GM19238 (cell line): Measurements from ENCODE around the gene CPSF3.
"Not testable (repeated sequence)": the region's sequence is repeated elsewhere in the genome, so short reads cannot be mapped to it uniquely, and the experiment has no call there.

ENCODE experiments used
- DNase-seq: peaks from one replicate; pipeline ENCODE4 v3.0.0; 2011; ENCODE audit warnings: low spot score; ENCODE audit not compliant: insufficient read length

The CPSF3 gene

DNA sequence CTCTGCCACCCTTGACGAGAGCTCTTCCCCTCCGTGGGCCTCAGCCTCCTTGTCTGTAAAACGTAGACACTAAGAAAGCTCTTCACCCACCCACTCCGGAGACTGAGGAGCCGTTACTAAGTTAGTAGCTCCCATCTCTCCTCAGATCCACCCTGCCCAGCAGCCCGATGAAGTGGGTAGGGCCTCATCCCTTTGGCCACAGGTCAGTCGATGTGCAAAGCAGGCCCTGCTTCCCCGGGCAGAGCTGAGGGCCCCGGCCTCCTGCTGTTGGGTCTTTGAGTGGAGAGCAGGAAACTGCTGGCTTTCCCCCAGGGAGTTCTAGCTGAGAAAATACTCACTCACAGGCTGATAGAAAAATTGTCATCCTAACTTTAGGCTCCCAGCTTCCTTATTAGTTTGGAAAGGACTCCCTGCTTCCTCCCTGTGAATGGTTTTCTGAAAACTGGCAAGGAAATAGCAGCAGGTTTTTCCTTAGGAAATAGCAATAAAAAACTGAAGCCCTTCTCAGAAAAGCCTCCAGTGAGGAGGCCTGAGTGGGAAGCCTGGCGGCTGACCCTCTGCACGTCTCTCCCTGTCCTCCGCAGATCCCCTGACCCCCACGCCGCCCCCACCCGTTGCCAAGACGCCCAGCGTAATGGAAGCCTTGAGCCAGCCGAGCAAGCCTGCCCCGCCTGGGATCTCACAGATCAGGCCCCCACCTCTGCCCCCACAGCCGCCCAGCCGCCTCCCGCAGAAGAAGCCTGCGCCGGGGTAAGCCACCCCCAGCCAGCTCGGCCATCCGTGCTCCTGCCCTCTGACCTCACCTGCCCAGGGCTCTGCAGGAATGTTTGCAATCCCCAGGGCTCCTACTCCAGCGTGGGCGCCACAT lies 30.3 kb upstream of the CPSF3 start:
- DNase-seq: no peak

DNA sequence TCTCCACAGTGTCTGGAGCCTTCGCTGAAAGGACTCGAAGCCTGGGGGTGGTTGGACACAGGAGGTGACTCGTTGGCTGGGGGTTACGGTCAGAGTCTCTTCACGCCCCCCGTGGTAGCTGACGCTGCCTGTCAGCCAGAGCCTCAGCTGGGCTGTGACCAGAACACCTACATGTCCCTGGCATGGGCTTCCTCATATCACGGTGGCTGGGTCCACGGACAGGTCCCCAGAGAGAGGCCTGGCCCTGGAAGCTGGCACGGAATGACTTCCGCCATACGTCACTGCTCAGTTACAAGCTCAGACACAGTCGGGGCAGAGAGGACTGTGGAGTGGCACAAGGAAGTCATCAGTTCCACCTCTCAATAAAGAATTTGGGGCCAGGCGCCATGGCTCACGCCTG lies 28.6 kb upstream of the CPSF3 start:
- no peak for DNase-seq

DNA sequence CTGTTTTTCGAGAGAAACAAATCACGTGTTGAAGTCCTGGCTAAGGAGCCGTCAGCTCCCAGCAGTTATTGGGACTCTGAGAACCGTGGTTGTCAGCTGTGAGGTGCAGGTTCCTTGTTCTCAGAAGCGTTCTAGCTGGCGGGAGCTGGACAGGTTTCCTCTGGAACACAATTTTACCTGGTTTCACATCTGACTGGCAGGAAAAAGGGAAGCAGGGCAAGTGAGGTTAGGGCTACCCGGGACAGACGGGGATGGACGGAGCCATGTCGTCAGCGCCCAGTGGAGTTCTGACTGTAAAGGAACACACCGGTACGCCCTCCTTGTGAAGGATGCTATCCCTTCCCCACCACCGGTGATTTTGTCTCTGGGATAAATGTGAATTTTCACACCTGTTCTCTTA lies 26.3 kb upstream of the CPSF3 start:
- no peak for DNase-seq

DNA sequence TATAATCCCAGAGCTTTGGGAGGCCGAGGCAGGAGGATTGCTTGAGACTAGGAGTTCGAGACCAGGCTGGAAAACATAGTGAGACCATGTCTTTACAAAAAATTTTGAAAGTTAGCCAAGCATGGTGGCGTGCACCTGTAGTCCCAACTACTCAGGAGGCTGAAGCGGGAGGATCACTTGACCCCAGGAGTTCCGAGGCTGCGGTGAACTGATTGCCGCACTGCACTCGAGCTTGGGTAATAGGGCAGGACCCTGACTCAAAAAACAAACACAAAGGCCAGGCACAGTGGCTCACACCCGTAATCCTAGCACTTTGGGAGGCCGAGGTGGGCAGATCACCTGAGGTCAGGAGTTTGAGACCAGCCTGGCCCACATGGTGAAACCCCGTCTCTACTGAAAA lies 25.2 kb upstream of the CPSF3 start:
- DNase-seq: not testable (repeated sequence)

DNA sequence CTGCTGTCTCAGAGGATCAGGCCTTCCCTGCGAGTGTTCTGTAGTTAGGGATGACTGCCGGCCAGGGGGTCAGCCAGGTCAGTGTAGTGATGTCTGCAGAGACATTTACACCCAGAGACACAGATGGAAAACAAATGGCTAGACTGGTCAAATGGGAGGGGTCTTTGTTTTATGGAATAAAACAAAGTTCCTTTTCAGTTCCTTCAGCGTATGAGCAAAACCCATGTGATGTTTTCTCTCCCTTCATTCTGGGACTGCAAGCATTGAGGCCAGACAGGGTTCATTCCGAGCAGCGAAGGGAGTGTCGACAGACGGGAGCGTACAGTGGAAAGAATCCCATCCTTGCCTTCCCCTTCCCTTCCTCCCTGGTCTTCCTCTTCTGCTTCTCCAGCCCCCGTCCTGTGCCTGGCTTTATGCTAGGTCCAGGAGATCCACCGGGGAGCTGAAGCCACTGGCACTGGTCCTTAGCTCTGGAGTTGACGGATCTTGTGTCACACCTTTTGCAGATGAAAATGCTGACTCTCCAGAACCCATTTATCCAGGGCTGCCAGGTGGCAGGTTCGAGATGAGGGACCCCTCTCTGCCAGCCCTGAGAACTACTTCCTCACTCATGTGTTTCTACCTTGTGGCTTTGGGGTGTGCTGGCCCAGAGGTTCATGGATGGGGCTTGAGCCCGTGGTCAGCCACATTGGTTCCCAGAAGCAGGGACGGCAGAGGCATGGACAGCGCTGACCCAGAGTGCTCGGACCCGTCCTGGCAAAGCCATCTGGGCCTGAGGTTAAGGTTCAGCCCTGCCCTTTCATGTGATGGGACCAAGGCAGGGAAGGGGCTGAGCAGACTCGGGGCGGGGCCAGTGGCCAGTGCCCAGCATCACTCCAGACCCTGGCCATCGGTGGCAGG lies 24.3 kb upstream of the CPSF3 start:
- DNase-seq: no peak

DNA sequence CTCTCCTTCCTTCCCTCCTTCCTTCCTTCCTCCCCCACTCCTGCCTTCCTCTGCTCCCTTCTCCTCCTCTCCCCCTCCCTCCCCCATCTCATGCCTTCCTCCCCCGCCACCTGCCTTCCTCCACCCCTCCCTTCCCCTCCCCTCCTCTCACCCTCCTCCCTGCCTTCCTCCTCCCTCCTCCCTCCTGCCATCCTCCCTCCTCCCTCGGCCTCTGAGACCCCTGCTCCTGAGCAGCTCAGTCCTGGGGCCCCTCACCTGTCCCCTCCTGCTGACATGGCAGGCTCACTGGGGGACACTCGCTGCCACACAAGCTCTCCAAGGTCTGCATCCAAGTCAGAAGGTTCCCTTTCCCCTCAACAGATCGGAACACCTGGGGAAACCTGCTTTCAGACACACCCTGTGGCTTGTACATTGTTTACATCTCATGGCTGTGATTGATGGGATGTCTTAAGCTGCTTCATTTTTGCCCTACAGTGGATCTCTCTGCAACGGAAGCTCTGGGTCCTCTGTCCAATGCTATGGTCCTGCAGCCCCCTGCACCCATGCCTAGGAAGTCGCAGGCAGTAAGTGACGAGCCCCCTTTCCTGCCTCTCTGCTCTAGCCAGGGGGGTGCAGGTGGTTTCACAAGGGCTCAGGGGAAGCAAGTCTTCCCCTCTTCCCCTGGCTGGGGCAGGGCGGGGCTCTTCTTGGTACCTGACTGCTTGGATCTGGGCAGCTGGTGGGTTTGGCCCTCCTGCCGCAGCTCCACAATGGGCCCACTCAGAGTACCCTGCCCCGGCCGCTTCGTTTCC lies 23.0 kb upstream of the CPSF3 start:
- DNase-seq: no peak

DNA sequence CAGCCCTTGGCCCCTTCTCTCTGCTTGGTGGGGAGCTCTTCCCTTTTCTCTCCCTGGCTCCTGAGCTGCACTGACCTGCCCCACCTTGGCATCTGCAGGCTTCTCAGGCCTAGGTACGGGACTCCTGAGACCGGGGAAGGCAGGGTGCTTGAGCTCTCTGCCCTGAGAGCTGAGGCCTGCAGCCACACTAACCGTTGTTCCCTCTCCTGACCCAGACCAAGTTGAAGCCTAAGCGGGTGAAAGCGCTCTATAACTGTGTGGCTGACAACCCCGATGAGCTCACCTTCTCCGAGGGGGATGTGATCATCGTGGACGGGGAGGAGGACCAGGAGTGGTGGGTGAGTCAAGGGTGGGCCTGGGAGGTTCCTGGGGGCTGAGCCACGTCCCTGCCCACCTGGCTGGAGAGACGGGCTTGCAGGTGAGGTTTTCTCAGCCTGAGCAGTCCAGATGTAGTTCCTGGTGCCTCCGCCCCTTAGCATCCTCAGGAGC lies 22.4 kb upstream of the CPSF3 start:
- DNase-seq: no peak

DNA sequence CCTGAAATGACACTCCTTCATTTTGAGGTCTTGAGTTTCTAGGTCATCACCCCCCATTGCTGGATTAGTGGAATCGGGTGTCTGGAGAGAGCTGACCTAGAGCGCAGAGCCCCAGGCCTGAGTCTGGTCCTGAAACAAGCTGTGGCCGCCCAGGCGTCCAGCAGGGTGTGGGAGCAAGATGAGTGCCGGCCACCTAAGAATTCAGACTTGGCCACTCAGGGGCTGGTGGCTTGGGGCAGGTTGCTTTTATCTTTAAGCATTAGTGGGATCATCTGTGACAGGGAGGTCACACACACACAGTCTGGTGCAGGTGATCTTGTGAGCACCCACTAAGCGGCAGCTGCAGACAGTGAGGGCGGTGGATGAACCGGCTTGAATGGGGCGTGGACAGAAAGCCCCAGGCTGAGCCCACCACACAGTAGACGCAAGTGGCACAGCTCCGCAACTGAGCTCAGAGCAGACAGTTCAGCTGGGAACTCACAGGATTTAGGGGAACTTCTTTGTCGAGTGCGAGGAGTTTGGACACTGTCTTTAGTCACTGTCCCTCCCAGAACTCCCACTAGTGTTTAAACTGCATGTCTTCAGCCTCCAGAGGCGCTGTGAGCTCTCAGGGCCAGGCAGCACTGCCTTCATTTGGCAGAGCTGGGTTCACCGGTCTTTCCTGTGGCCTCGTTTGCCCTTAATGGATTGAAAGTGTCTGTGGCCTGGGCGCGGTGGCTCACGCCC lies 21.6 kb upstream of the CPSF3 start:
- DNase-seq: no peak

DNA sequence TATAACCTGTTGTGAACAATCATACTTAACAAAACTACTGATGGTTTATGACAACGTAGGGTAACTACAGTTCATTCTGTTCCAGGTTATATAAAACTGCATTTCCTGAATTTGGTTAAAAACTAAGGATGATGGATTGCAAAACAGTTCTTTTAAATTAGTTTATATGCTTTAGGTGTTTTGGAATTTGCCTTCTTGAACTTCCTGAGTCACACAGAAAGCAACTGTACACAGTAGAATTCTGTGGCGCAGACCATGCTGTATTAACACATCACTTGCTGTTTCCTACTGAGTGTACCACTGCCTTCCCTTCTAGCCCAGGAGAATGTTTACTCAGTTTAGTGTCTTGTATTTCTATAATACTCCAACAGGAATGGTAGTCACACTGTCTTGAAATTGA lies 19.5 kb upstream of the CPSF3 start:
- no peak for DNase-seq

DNA sequence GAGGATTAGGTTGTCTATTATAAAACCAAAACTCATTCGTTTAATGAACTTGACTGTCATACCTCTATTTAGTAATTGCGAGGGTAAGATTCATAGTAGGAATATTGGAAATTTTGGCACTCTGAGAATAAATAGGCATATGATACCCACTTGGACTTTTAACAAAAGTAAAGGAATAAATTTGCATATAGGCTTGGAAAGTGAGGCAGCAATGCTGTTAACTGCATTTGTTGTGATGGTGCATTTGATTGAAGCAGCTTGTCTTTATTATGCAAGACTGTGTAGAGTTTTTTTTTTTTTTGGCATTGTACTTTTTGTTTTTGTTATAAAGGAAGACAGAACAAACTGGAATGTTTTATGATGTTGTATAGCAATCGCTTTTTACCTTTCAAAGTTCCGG lies 19.0 kb upstream of the CPSF3 start:
- DNase-seq: no peak

DNA sequence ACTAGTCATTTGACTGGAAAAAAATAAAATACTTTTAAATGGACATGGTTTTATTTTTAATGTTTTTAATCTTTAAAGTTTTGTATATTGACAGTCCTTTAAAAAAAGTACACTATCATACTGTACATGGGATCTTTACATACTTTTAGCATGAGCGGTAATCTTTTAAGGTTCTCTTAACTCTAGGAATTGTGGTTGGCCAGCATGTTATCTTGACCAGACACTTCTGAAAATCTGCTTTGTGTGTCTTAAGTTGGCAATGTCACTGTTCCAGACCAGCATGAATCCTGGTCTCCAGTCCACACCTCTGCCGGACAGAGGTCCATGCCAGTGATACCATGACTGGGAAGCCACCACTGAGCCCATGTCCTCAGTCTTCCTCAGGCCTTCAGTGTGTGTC lies 17.8 kb upstream of the CPSF3 start:
- no peak for DNase-seq

DNA sequence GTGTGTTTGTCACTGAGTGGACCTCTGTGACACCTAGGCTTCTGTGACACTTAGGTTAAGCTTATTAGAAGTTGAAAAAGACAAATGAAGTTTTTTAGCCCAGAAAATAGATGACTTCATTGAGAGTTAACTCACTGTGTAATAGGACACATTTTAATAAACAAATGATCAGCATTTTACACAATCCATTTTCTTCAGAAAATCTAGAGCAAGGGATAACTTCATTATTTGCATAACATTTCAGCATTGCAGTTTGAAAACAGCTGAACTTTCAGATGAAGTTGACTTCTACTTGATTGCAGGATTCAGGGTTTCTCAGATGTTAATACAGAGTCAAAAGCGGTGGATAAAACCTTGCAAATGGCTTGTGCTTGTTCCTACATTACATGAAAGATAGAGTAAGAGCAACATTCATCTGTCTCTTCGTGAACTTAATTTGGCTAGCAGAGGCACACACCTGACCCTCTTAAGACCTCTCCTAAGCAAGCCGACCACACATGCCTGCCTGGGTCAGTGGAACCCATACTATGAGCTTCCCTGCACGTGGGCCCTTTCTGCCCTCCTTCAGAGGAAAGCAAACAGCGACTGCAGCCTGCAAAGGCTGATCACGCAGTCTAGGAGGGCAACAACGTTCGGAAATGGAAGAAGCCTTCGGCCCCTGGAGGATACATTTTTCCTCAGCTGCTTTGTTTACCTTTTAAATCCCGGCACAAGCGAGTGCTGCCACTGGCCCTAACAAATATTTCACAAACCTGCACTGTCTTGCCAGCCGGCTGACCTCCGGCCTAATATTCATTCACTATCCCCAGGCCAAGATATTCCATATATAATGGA lies 16.7 kb upstream of the CPSF3 start:
- DNase-seq: no peak

DNA sequence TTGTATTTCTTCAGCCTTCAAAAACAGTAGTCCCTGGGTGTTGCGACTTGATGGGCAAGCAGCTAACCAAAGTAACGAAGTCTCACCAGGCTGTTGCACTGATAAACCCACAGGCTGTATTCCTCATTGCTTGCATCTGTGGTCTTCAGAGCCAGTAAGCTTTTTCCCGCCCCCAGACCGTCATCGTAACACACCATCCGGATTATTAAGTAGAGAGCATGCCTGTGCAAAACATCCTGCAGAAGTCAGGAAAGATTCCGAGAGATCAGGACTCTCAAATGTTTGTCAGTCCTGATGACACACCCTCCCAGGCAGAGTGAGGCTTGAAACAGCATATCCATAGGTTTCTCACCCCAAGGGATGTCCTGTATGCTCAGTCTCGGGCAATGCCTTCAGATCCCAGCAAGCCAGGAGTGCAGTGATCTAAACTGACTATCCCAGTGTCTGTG lies 16.1 kb upstream of the CPSF3 start:
- no peak for DNase-seq

DNA sequence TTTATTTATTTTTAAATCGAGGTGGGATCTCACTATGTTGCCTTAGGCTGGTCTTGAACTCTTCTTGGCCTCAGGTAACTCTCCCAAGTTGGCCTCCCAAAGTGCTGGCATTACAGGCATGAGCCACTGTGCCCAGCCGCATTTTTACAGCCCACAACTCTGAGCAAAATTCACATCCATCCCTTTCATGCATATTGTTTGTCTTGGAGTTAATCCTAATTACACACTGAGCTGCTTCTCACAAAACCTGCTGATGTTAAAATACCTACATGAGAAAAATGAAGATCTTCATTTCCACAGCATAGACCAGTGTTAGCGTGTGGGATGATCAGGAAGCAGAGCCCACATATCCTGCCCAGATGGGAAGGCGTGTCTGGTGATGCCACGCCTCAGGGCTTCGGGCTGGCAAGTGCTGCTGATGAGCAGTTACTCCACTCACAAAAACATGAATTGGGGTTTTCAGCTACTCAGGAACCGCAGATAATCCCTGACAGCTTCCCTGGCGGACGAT lies 14.8 kb upstream of the CPSF3 start:
- no peak for DNase-seq

DNA sequence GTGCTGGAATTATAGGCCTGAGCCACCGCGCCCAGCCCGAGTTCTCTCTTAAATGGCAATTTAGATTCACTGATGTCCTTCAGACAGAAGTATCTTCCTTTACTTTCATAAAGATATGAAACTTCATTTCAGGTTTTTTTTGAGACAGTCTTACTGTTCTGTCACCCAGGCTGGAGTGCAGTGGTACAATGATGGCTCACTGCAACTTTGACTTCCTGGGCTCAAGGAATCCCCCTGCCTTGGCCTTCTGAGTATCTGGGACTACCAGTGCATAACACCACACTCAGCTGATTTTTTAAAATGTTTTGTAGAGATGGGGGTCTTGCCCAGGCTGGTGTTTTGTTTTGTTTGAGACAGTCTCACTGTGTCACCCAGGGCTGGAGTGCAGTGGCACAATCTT lies 13.3 kb upstream of the CPSF3 start:
- DNase-seq: no peak

DNA sequence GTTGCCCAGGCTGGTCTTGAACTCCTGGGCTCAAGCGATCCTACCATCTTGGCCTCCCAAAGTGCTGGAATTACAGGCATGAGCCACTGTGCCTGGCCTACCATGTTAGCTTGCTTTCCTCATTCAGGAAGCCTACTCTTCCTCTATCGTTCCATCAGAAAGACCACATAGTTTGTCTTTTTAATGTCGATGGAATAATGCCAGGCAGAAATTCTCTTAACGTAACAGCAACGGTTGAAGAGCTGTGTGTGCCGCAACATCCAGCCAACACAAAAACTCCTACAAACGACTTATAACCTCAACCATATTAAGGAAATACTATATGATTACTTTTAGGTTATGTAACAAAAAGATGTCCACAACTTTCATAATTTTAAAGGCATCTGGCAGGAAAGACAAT lies 10.7 kb upstream of the CPSF3 start:
- no peak for DNase-seq

DNA sequence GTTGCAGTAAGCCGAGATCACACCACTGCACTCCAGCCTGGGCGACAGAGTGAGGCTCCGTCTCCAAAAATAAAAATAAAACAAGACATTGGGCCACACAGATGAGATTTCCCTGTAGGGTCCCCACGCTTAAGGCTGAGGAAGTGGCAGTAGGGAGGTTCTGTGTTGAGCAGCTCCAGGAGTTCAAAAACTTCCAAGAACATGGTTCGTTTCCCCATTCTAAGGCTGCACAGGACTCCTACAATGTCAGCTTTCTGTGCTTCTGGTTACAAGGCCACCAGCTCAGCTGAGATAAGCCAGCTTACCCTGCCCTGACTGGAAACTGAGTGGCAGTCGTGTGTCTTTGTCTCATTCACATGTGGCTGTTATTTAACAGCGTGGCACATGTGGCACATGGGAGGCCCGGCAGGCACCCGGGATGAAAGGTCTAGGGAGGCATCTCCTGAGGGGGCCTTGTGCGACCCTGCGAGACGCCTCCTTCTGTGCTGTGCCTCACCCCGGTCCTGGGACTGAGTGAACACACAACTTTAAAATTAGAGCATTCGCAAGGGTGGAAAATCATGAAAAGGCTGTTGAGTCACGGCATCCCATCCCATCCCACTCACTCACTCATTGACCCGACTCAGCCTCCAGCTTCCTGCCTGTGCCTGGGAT lies 7.8 kb upstream of the CPSF3 start:
- DNase-seq: no peak

DNA sequence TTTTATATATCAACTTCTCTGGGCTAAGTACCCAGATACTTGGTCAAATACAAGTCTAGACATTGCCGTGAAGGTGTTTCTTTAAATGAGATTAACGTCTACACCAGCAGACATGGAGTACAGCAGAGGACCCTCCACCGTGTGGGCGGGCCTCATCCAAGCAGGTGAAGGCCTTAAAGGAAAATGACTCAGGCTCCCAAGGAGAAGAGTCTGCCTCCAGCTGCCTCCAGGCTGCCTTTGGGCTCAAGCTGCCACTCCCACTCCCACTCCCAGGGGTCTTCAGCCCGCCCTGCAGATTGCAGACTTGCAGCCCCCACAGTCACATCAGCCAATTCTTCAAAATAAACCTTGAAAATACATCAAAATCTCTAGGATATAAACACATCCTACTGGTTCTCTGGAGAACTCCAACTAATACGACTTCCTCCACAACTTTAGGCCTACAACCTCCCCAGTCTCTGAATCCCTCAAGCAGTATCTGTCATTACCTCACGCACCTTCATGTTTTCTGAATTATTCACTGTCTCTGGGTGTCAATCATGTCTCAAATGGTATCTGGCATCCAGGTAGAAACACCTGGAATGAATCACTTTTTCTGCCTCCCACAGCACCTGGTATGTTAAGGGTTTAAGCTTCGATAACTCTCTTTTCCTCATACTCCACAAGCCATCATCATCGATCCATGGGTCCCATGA lies 7.0 kb upstream of the CPSF3 start:
- no peak for DNase-seq

DNA sequence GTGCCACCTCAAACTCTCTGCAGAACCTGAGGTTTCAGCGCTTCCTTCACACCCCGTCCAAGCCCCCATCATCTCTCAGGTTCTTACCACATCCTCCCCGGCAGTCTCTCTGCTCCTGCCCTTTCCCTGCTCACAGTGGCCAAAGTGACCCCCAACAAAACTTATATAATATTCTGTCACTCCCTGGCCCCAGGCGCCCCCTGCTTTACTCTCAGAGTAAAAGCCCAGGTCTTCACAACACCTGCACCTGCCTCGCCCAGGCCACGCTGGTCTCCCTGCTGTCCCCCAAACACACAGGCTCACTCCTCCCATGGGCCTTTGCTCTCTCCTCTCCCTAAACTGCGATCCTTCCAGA lies 6.5 kb upstream of the CPSF3 start:
- DNase-seq: no peak
